A549 (cell line): ENCODE measurements around the gene SH3TC2.

ENCODE experiments used
- CTCF ChIP-seq: fragments of >200 bp; sonication (Bioruptor Twin); formaldehyde crosslinking; IDR thresholded peaks from 3 replicates; pipeline ENCODE4 v1.5.1; 2016
- POLR2A ChIP-seq: IDR thresholded peaks from 2 replicates; pipeline ENCODE4 v1.6.1; 2012; ENCODE audit warnings: mild to moderate bottlenecking, low read length
- RNF2 ChIP-seq: fragments of 200-600 bp; sonication (generic); IDR thresholded peaks from 2 replicates; pipeline ENCODE4 v1.6.1; 2016; ENCODE audit warnings: low read depth, mild to moderate bottlenecking, antibody characterized with exemption, moderate library complexity, borderline replicate concordance
- USF2 ChIP-seq: fragments of 450-650 bp; IDR thresholded peaks from 2 replicates; pipeline ENCODE4 v1.6.1; 2014; ENCODE audit warnings: antibody characterized with exemption

- TF ChIP-seq CTCF = no peak
- TF ChIP-seq USF2 = no peak
- TF ChIP-seq POLR2A = no peak
- no peak for TF ChIP-seq RNF2
These were observed 25.9 kb downstream of the SH3TC2 start for GRCh38 chr5:149036970-149037369.
